ENCODE measurements around the gene MIA2.
A peak's percentile ranks its signal among the peaks of the same experiment; 100 is the strongest.

DNA sequence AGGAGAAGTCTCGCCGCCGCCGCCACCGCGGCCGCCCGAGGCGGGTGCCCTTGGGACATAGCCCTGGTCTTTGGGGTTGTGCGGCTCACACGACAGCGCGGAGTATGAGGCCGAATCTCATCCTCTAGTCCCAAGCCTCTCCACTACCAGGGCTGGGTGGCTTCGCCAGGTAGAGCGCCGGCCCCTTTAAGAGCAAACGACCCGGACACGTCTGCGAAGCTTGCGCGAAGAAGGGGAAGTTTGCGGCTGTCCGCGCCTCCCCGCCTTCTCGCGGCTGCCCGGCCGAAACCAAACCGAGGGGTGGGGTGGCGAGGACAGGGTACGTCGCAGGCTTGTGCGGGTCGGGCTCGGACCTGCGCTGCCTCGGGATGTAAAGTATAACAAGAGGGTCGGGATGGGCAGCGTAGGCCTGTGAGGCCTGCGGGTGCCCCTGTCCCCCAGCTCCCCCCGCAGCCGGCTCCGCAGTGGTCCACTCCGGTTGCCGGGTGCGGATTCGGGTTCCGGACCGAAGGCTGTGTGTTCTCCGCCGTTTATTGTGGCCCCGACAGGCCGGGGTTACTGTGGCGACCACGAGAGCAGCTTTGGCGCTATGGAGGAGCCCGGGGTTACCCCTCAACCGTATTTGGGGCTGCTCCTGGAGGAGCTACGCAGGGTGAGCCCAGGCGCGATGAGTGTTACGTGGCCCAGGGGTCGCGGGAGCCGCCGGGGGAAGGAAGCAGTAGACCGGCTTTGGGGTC is 33.3 kb downstream of the MIA2 start:
- TF ChIP-seq POLR2A (IDR thresholded peaks at IDR 0.05; ENCODE audit: low read depth) (no peak), POLR2AphosphoS5 (IDR thresholded peaks at IDR 0.05) (peak; percentile 78 to 85), EP300 (IDR thresholded peaks at IDR 0.05) (no peak)
- TF ChIP-seq, protein P1, sequence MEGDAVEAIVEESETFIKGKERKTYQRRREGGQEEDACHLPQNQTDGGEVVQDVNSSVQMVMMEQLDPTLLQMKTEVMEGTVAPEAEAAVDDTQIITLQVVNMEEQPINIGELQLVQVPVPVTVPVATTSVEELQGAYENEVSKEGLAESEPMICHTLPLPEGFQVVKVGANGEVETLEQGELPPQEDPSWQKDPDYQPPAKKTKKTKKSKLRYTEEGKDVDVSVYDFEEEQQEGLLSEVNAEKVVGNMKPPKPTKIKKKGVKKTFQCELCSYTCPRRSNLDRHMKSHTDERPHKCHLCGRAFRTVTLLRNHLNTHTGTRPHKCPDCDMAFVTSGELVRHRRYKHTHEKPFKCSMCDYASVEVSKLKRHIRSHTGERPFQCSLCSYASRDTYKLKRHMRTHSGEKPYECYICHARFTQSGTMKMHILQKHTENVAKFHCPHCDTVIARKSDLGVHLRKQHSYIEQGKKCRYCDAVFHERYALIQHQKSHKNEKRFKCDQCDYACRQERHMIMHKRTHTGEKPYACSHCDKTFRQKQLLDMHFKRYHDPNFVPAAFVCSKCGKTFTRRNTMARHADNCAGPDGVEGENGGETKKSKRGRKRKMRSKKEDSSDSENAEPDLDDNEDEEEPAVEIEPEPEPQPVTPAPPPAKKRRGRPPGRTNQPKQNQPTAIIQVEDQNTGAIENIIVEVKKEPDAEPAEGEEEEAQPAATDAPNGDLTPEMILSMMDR (IDR thresholded peaks at IDR 0.05): no peak
